HepG2 (cell line): ENCODE results near the gene THRA. TPM values are rescaled to one million over a fixed set of nuclear protein-coding genes. Genes with fewer than 3 reads are reported as not detected.

Experiments
- AHDC1 ChIP-seq: sonication (generic); formaldehyde crosslinking; IDR thresholded peaks from 2 replicates; pipeline ENCODE4 v1.5.1; 2020; ENCODE audit warnings: mild to moderate bottlenecking, missing genetic modification reagents, borderline replicate concordance
- BRD4 ChIP-seq: sonication (generic); formaldehyde crosslinking; IDR thresholded peaks from 2 replicates; pipeline ENCODE4 v1.4.0; 2020; ENCODE audit warnings: missing genetic modification reagents
- MATR3 ChIP-seq: sonication (generic); formaldehyde crosslinking; IDR thresholded peaks from 2 replicates; pipeline ENCODE4 v1.4.0; 2020; ENCODE audit warnings: missing genetic modification reagents
- NR2F2 ChIP-seq: IDR thresholded peaks from 2 replicates; pipeline ENCODE4 v1.6.1; 2012; ENCODE audit warnings: low read depth, inconsistent platforms, borderline replicate concordance
- POGK ChIP-seq: sonication (generic); formaldehyde crosslinking; conservative IDR thresholded peaks from 2 replicates; pipeline ENCODE4 v1.8.0; 2022; ENCODE audit warnings: mild to moderate bottlenecking, moderate library complexity, missing genetic modification reagents
- RXRA ChIP-seq: sonication (generic); formaldehyde crosslinking; IDR thresholded peaks from 2 replicates; pipeline ENCODE4 v1.5.1; 2020; ENCODE audit warnings: missing genetic modification reagents
- USF2 ChIP-seq, 2 experiments: sonication (generic) in 1 of 2; formaldehyde crosslinking in 1 of 2; IDR thresholded peaks; 2 replicates each; pipeline versions ENCODE4 v1.5.1 to v1.6.1; 2011 to 2020; ENCODE audit warnings: borderline replicate concordance in 1 of 2, low read depth in 1 of 2, low read length in 1 of 2, mild to moderate bottlenecking in 1 of 2, missing genetic modification reagents in 1 of 2, moderate library complexity in 1 of 2
- XRCC5 ChIP-seq: fragments of 200-400 bp; formaldehyde crosslinking; optimal IDR thresholded peaks from 2 replicates; pipeline ENCODE3; 2017; ENCODE audit warnings: mild to moderate bottlenecking, low read length
- ZFP62 ChIP-seq: sonication (generic); formaldehyde crosslinking; IDR thresholded peaks from 2 replicates; pipeline ENCODE4 v1.4.0; 2020; ENCODE audit warnings: missing genetic modification reagents
- ZNF17 ChIP-seq: sonication (generic); formaldehyde crosslinking; IDR thresholded peaks from 2 replicates; pipeline ENCODE4 v1.5.0; 2020; ENCODE audit warnings: mild to moderate bottlenecking, missing genetic modification reagents
- ZNF350 ChIP-seq: sonication (generic); formaldehyde crosslinking; IDR thresholded peaks from 2 replicates; pipeline ENCODE4 v1.4.0; 2020; ENCODE audit warnings: mild to moderate bottlenecking, low read depth, missing genetic modification reagents, borderline replicate concordance
- ZNF598 ChIP-seq: sonication (generic); formaldehyde crosslinking; IDR thresholded peaks from 2 replicates; pipeline ENCODE4 v1.5.1; 2020; ENCODE audit warnings: mild to moderate bottlenecking, missing genetic modification reagents, borderline replicate concordance
- ZNF607 ChIP-seq: sonication (generic); formaldehyde crosslinking; IDR thresholded peaks from 2 replicates; pipeline ENCODE4 v1.5.1; 2020; ENCODE audit warnings: missing genetic modification reagents, mild to moderate bottlenecking, borderline replicate concordance
- ZNF678 ChIP-seq: sonication (generic); formaldehyde crosslinking; IDR thresholded peaks from 2 replicates; pipeline ENCODE4 v1.4.0; 2020; ENCODE audit warnings: mild to moderate bottlenecking, missing genetic modification reagents
- ZNF713 ChIP-seq: sonication (generic); formaldehyde crosslinking; IDR thresholded peaks from 2 replicates; pipeline ENCODE4 v1.4.0; 2020; ENCODE audit warnings: mild to moderate bottlenecking, missing genetic modification reagents
- ZNF761 ChIP-seq: sonication (generic); formaldehyde crosslinking; conservative IDR thresholded peaks from 2 replicates; pipeline ENCODE4 v1.4.0; 2020; ENCODE audit warnings: mild to moderate bottlenecking, missing genetic modification reagents
- polyA plus RNA-seq, 8 experiments: library from polyadenylated mRNA; depleted of rRNA in 3 of 8; stranded (reverse) in 7 of 8; unstranded in 1 of 8; fragments of >200 nt; fragmentation: Illumina TruSeq in 4 of 8; extraction: Trizol in 4 of 8; gene quantifications; 2 replicates each; pipeline versions ENCODE4 v1.2.1 to v1.2.3, GENCODE V29; 2011 to 2016; ENCODE audit warnings: low read depth in 4 of 8, missing spikeins in 1 of 8, mixed read lengths in 1 of 8; ENCODE audit not compliant: insufficient read depth in 1 of 8
- total RNA-seq, 5 experiments: library from RNA; depleted of rRNA; stranded (reverse); fragments of >200 nt; fragmentation: Illumina TruSeq; extraction: Trizol; gene quantifications; 2 replicates each; pipeline ENCODE4 v1.2.3, GENCODE V29; 2016; ENCODE audit warnings: low read depth in 1 of 5

THRA gene
- total and polyA plus RNA-seq, 2 of the 13 experiments (the other 11 are each of a cell fraction or from before 2014, with no cell fraction given): 8.0 to 9.9 TPM

- TF ChIP-seq ZNF761 (no peak; the same call in 1 of the 2 replicates), ZNF350 (CRISPR knock-in tag) (no peak), NR2F2 (0 out of 2 replicates have a peak, but pooled peaks have one; percentile 16), USF2 (IDR thresholded peaks at IDR 0.05; ENCODE audit: low read depth, low read length) (no peak), USF2 (CRISPR knock-in tag; IDR thresholded peaks at IDR 0.05; ENCODE audit: borderline replicate concordance) (no peak), ZFP62 (no peak), POGK (CRISPR knock-in tag) (no peak), XRCC5 (peak; percentile 49), MATR3 (CRISPR knock-in tag) (no peak), BRD4 (CRISPR knock-in tag) (no peak; the same call in 1 of the 2 replicates), ZNF678 (no peak), RXRA (CRISPR knock-in tag) (peak; percentile 35; the same call in 1 of the 2 replicates), ZNF607 (CRISPR knock-in tag) (peak; percentile 17; the same call in 1 of the 2 replicates), ZNF713 (CRISPR knock-in tag) (0 out of 2 replicates have a peak, but pooled peaks have one; percentile 26), ZNF598 (no peak), ZNF17 (no peak), AHDC1 (CRISPR knock-in tag) (no peak)
Observed at GRCh38 chr17:40121181-40122135, 58.7 kb downstream of the THRA start, which contains the start of gene MSL1 (continued).
